Measurements from ENCODE around the gene GRPEL1. TPM values are rescaled to one million over a fixed set of nuclear protein-coding genes. Genes with fewer than 3 reads are reported as not detected.

The GRPEL1 gene
- total RNA-seq, 1 experiment from 2014 or later, result 40.7 TPM

DNA sequence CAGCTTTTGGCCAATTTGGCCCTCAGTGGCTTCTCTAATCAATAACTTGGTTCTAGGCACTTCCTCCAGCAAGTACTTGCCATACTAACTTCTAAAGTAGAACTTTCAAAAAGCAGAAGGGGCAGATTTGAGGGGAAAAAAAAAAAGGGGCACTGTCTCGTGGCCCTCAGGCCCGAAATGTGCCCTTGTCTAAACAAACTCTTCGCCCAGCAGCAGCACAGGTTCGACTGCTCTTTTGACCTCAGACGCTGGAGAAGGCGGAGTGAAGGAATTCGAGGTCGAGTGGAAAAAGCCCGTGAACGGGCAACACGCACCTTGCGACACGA is 775 bp downstream of the GRPEL1 start:
- H3K9me3 ChIP-seq (ENCODE audit: control insufficient read depth, low read depth, low read length), result no peaks in the 10 kb centered on the region
- H2BK12ac ChIP-seq (ENCODE audit: insufficient read length, low read depth, low read length), result no peak overlapping the region
- no peak overlapping the region for H4K8ac ChIP-seq (replicated peaks; ENCODE audit: insufficient read length, low read depth, low read length)
- H3K27ac ChIP-seq (ENCODE audit: insufficient read length, low read depth, low read length), result no peak overlapping the region
- H3K4me1 ChIP-seq (ENCODE audit: insufficient read depth, low read length), result peaks cover 4% of the 10 kb centered on the region
- H3K27ac Mint-ChIP-seq, result no peak overlapping the region
- no peaks in the 10 kb centered on the region for H3K9me3 Mint-ChIP-seq
- H3K56ac ChIP-seq (ENCODE audit: insufficient read length, low read depth, low read length), result no peak overlapping the region
- peak overlapping the region; percentile 71 for H3K9ac ChIP-seq (ENCODE audit: extremely low read depth, insufficient read length, low read length)
- H3K4ac ChIP-seq (ENCODE audit: low read depth, low read length), result no peak overlapping the region
- WGBS (ENCODE audit: extremely low coverage, insufficient read length, low lambda C conversion rate), result no CpG with 5 or more reads among the region's 13 CpGs
- H3K23me2 ChIP-seq (ENCODE audit: insufficient read length, low read depth, low read length, poor library complexity, severe bottlenecking), result peaks cover 10% of the 10 kb centered on the region
- no peak overlapping the region for H2BK5ac ChIP-seq (ENCODE audit: insufficient read length, low read length)
- peaks cover 16% of the 10 kb centered on the region; the same call in 1 of the 2 replicates for H3K79me2 ChIP-seq (ENCODE audit: insufficient read depth, low read length)
- no peak overlapping the region for H2BK120ac ChIP-seq (ENCODE audit: low read depth, low read length, poor library complexity, severe bottlenecking)
- H3K18ac ChIP-seq (ENCODE audit: insufficient read length, low read depth, low read length), result no peak overlapping the region
- H4K20me1 ChIP-seq (ENCODE audit: control insufficient read depth, insufficient read depth, insufficient read length), result no peaks in the 10 kb centered on the region
- DNase-seq, result no peak
- H2AFZ ChIP-seq (ENCODE audit: low read length), result no peak overlapping the region
- TF ChIP-seq, protein P1, sequence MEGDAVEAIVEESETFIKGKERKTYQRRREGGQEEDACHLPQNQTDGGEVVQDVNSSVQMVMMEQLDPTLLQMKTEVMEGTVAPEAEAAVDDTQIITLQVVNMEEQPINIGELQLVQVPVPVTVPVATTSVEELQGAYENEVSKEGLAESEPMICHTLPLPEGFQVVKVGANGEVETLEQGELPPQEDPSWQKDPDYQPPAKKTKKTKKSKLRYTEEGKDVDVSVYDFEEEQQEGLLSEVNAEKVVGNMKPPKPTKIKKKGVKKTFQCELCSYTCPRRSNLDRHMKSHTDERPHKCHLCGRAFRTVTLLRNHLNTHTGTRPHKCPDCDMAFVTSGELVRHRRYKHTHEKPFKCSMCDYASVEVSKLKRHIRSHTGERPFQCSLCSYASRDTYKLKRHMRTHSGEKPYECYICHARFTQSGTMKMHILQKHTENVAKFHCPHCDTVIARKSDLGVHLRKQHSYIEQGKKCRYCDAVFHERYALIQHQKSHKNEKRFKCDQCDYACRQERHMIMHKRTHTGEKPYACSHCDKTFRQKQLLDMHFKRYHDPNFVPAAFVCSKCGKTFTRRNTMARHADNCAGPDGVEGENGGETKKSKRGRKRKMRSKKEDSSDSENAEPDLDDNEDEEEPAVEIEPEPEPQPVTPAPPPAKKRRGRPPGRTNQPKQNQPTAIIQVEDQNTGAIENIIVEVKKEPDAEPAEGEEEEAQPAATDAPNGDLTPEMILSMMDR (conservative IDR thresholded peaks at IDR 0.05), result no peak
- peak overlapping the region; percentile 83 to 95 for H3K4me3 Mint-ChIP-seq
- no peak overlapping the region for H2BK20ac ChIP-seq (ENCODE audit: low read depth, low read length, poor library complexity, severe bottlenecking)
- H3K36me3 Mint-ChIP-seq (ENCODE audit: insufficient read depth in 1 of 3, low read depth in 3 of 3), result peaks cover 20 to 39% (median 31%) of the 10 kb centered on the region in 3 experiments; a peak in 6 of 7 replicates
- peaks cover 11% of the 10 kb centered on the region for H3K79me1 ChIP-seq (ENCODE audit: insufficient read depth, low read depth, low read length, poor library complexity, severe bottlenecking)
- no peak overlapping the region for H4K5ac ChIP-seq (ENCODE audit: insufficient read length, low read depth, low read length)
- no peaks in the 10 kb centered on the region; the same call in 1 of the 2 replicates for H3K27me3 ChIP-seq (ENCODE audit: insufficient read depth, low read length)
- H3K14ac ChIP-seq (ENCODE audit: insufficient read depth, low read length), result peak overlapping the region; percentile 67
- no peak overlapping the region for H4K91ac ChIP-seq (ENCODE audit: insufficient read length, low read depth, low read length)
- H2BK15ac ChIP-seq (ENCODE audit: low read depth, low read length), result no peak overlapping the region; the same call in 1 of the 2 replicates
- no peak overlapping the region for H3K23ac ChIP-seq (ENCODE audit: insufficient read length, low read depth, low read length)
- H3T11ph ChIP-seq (ENCODE audit: low read length), result no peak overlapping the region
- H2AK5ac ChIP-seq (ENCODE audit: insufficient read length, low read length), result no peak overlapping the region
- peak overlapping the region; percentile 91 for H3K4me2 ChIP-seq (ENCODE audit: insufficient read depth, insufficient read length, low read length)
- peaks cover 15 to 24% of the 10 kb centered on the region in 2 experiments for H3K4me1 Mint-ChIP-seq
- peaks cover 37% of the 10 kb centered on the region for H3K27me3 Mint-ChIP-seq (ENCODE audit: low read depth)

Measured in H9 (cell line).